GM19023 (cell line): ENCODE measurements around the gene CAPZA1.

Experiments used
- ATAC-seq: cut with Tn5 transposase; IDR thresholded peaks from one replicate; pipeline ENCODE4 v1.9.1; 2021; ENCODE audit warnings: mild to moderate bottlenecking, moderate library complexity; ENCODE audit not compliant: unreplicated experiment

The CAPZA1 gene

GRCh38 chr1:112675728-112676381 lies 56.2 kb downstream of the CAPZA1 start:
- ATAC-seq: no peak

GRCh38 chr1:112676543-112676942 lies 56.9 kb downstream of the CAPZA1 start:
- no peak for ATAC-seq

GRCh38 chr1:112677501-112677900 lies 57.9 kb downstream of the CAPZA1 start:
- ATAC-seq: no peak

GRCh38 chr1:112678605-112679004 lies 59.0 kb downstream of the CAPZA1 start:
- ATAC-seq: no peak

DNA sequence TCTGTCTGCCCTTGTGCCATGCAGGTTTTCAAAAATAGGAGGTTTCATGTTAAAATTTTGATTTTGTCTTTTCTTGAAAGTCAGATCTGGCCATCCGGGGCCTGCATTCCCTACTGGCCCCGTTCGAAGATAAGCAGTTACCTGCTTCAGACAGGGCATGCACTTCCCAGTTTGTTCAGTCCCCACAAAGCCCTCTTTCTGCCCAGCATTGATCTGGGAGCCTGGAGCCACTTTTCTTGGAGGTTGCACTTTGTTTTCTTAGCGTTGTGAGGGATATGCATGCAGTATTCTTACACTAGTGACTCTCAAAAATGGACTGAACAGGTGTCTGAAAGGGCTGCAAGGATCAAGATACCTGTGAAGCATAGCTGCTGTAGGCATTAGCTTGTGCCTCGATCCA lies 66.3 kb downstream of the CAPZA1 start:
- no peak for ATAC-seq

DNA sequence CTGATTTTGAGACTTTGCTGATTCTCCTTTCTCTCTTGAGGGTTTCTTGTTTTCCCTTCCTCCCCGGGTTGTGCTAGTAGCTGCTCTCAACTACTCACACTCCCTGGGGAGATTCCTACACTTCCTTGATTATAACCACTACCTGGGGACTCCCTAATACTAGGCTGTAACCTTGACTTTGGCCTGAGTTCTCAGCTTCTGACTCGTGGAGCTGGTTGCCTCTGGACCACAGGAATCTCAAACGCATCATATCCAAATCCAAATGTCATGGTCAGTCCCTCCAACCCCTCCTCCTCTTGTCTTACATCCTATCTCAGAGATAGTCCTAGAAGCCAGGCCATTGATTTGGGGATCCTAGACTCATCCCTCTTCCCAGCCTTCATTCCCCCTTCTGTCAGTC lies 66.8 kb downstream of the CAPZA1 start:
- ATAC-seq: no peak

DNA sequence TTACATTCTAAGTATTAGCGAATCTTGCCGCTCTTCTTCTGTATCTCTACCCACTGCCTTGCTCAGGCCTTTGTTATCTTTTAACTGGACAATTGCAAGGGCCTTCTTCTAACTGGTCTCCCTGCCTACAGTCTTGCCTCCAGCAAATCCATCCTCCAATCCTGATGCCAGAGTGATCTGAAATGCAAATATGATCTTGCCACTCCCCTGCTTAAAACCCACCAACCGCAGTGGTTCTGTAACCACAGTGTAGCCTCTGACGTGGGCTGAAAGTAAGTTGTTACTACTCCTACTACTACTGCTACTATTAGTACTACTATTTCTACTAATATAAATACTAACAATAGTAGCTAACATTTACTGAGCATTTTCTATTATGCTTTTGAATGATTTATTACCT lies 67.2 kb downstream of the CAPZA1 start:
- no peak for ATAC-seq

GRCh38 chr1:112687361-112687760 lies 67.7 kb downstream of the CAPZA1 start:
- no peak for ATAC-seq

DNA sequence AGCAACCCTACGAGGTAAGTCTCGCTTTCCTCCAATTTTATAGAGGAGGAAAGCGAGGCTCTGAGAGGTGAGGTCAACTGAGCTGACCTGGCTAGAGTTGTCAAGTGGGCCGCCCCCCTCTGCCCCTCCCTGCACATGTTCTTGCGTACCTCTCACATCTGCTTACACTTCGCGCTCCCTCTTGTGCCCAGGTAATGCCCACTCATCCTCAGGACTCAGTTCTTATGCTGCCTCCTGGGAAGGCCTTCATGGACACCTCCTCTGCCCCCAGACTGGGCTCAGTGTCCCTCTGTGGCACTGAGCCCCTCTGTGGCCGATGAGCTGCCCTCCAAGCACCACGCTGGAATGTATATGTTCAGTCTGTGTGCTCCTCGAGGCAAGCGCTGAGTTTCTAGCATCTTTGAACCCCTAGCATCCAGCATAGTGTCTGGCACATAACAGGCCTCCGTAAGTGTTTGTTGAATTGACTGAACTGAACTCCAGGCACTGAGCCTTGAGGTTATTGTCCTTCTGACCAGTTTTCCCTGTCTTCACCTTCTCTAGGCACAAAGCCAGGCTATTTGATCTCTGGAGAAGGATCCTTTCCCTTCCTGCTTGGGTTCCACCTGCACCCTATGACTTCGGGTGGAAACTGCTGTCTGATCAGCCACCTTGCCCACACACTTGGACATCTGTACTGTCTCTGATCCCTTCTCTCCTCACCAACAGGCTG lies 68.3 kb downstream of the CAPZA1 start:
- ATAC-seq: no peak

GRCh38 chr1:112688781-112689193 lies 69.2 kb downstream of the CAPZA1 start:
- ATAC-seq: no peak

DNA sequence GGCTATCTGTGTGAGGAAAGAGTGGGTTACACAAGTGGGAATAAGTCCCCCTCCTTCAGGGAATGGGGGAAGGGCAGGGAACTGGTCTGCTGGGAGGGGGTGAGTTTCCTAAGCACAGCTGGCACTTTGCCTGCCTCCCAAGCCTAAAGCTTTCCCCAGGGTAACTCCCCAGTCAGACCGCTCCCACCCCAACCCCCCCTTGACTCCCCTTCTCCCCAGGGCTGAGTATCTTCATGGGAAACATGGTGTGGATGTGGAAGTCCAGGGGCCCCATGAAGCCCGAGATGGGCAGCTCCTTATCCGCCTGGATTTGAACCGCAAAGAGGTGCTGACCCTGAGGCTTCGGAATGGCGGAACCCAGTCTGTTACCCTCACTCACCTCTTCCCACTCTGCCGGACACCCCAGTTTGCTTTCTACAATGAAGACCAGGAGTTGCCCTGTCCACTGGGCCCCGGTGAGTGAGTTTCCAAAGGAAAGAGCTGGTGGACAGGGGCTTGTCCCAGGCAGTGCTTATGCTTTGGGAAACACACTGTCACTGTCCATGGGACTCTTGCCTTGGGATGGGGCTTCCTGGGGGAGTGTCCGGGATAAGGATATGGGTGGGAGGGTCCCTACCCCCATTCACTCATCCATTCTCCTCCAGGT lies 69.7 kb downstream of the CAPZA1 start:
- no peak for ATAC-seq

DNA sequence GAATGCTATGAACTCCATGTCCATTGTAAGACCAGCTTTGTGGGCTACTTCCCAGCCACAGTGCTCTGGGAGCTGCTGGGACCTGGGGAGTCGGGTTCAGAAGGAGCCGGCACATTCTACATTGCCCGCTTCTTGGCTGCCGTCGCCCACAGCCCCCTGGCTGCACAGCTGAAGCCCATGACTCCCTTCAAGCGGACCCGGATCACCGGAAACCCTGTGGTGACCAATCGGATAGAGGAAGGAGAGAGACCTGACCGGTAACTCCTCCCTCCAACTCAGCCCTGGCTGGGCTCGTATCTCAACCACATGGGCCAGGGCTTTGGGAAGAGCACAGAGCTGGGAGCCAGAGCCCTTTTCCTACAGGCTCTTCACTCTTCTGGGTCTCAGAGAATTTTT lies 70.2 kb downstream of the CAPZA1 start:
- no peak for ATAC-seq

DNA sequence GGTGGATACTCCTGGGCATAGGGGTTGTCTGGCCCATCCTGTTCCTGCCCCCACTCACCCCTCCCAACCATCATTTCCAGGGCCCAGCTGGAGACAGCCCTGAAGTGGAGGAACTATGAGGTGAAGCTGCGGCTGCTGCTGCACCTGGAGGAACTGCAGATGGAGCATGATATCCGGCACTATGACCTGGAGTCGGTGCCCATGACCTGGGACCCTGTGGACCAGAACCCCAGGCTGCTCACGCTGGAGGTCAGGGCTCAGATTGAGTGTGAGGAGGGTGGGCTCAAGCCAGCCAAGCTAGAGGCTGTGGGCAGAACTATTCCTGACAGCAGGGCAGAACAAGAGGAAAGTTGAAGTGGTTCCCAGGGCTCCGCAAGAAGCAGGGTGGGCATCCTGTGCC lies 73.0 kb downstream of the CAPZA1 start:
- no peak for ATAC-seq

DNA sequence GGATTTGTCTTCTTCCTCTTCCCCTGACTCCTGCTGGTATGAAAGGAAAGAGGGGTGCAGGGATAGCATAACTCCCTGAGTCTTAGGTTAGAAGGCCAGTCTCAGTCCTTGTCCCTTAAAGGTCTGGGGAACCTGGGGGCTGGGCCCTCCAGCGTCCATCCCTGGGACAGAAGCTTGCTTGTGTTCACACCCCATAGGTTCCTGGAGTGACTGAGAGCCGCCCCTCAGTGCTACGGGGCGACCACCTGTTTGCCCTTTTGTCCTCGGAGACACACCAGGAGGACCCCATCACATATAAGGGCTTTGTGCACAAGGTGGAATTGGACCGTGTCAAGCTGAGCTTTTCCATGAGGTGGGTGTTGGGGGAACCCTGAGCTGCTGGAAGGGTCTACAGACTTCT lies 74.2 kb downstream of the CAPZA1 start:
- ATAC-seq: no peak

DNA sequence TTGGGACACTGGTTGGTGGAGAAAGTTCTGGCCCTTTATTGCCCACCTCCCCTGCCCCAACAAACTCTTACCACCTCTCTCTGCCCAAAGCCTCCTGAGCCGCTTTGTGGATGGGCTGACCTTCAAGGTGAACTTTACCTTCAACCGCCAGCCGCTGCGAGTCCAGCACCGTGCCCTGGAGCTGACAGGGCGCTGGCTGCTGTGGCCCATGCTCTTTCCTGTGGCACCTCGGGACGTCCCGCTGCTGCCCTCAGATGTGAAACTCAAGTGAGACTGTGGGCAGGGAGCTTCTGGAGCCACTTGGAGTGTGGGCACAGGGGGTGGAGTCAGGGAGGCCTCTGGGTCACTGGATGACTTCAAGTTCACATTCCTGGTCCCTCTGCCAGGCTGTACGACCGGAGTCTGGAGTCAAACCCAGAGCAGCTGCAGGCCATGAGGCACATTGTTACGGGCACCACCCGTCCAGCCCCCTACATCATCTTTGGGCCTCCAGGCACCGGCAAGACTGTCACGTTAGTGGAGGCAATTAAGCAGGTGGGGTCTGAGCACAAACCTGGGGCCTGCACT lies 74.8 kb downstream of the CAPZA1 start:
- no peak for ATAC-seq

GRCh38 chr1:112695276-112695675 lies 75.6 kb downstream of the CAPZA1 start:
- ATAC-seq: no peak

- ATAC-seq: no peak
Observed at GRCh38 chr1:112696578-112697314, 77.1 kb downstream of the CAPZA1 start.

DNA sequence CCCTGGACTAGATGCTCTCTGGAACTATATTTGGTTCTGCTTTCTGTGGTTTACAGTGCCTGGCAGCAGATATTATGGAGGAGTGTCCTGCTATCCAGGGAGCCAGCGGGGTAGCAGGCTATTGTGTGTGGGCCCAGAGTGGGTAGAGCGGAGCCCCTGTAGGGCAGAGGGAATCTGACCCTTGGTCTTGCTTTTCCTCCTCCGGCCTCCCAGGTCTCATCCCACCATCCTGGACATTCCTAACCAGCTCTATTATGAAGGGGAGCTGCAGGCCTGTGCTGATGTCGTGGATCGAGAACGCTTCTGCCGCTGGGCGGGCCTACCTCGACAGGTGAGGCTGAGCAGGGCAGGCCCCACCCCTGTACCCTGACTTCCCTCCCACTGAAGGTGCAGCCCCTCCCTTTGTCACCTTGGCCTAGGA lies 78.2 kb downstream of the CAPZA1 start:
- ATAC-seq: no peak

DNA sequence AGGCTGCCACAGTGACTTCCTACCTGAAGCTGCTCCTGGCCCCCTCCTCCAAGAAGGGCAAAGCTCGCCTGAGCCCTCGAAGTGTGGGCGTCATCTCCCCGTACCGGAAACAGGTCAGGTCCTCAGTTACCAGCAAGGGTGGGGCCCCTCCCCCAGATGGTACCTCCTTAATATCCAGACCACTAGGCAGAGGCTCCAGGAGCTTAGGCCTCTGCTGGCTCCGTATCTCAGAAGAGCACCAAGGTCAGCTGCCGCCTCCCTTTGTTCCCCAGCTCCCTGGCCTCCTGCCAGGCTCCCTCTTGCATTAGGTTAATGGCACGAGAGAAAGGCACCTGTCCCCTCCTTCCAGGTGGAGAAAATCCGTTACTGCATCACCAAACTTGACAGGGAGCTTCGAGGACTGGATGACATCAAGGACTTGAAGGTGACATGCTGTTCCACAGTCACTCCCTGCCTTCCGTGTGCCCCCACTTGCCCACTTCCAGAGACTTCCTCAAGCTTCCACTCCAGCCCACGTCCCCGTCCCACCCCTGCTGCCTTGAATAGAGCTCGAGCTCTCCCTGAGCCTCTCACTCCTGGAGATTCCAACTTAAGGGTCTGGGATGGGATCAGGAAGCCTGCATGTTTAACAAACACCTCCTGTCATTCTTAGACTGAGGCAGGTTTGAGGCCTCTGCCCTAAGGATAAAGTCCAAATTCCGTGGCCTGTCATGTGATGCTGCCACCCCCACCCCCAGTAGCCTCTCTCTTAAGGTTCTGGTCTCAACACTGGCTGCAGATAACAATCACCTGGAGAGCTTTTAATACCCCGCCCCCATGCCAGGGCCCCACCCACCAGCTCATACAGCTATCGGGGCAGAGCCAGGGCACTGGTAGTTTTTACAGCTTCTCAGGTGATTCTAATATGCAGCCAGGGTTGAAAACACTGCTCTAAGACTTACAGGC lies 79.0 kb downstream of the CAPZA1 start:
- no peak for ATAC-seq
